GM18909 (cell line): Measurements from ENCODE around the gene CALN1.
"Not testable (repeated sequence)": the region's sequence is repeated elsewhere in the genome, so short reads cannot be mapped to it uniquely, and the experiment has no call there.

Source experiments
- ATAC-seq: cut with Tn5 transposase; IDR thresholded peaks from one replicate; pipeline ENCODE4 v1.9.1; 2021; ENCODE audit warnings: mild to moderate bottlenecking; ENCODE audit not compliant: unreplicated experiment, poor library complexity

CALN1 gene

GRCh38 chr7:72411419-72411818 lies 719 bp downstream of the CALN1 start:
- no peak for ATAC-seq

DNA sequence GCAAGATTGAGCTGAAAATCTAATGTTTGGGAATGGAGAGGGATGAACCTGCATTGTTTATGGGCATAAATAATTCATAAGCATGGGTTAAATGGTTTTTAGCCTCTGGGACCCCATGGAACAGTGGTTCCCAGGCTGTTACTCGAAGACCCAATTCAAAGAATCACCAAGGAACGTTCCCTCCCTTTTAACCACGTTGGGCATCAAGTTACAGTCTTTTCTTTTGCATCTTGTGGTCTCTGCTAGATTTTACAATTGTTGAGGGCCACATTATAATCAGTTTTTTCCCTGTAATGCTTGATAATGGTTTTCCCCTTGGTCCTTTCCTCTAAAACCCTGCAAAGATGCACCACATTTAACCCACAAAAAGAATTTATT lies 2.5 kb downstream of the CALN1 start:
- ATAC-seq, result no peak

GRCh38 chr7:72408966-72409637 lies 3.0 kb downstream of the CALN1 start:
- ATAC-seq, result no peak

GRCh38 chr7:72406820-72407403 lies 5.2 kb downstream of the CALN1 start:
- ATAC-seq, result no peak

GRCh38 chr7:72405871-72406270 lies 6.3 kb downstream of the CALN1 start:
- no peak for ATAC-seq

DNA sequence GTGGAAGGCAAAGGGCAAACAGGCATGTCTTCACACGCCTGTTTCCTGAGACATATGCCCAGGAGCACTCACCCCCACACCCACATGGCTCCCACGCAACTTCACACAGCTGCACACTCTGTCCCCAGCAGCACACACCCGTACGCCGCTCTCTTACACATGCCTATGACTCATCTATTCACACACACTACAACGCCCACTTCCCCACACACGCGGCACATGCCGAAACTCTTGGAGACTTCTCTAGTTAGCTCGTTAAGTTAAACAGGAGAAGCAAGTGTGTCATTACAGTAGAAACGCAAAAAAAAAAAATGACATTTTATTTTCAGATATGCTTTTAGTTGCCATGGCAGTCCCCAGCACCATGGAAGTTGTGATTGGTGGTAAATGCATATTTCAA lies 6.7 kb downstream of the CALN1 start:
- ATAC-seq, result no peak

DNA sequence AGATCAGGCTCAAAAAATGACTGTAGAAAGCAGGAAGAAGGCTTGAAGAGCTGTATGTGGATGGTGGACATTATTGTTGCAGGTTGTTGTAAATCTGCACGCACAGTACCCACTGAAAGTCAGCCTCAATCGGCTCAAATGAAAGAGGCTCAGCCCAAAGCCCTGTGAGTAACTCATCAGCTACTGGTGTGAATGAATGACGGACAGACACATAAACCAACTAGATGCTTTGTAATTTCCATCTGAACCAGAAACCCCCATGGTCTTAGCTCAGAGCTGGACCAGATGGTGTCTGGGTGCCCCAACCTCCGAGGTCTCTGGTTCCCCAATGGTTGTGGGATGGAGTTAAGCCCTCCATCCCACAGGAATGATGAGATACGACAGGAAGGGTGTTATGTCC lies 7.4 kb downstream of the CALN1 start:
- no peak for ATAC-seq

DNA sequence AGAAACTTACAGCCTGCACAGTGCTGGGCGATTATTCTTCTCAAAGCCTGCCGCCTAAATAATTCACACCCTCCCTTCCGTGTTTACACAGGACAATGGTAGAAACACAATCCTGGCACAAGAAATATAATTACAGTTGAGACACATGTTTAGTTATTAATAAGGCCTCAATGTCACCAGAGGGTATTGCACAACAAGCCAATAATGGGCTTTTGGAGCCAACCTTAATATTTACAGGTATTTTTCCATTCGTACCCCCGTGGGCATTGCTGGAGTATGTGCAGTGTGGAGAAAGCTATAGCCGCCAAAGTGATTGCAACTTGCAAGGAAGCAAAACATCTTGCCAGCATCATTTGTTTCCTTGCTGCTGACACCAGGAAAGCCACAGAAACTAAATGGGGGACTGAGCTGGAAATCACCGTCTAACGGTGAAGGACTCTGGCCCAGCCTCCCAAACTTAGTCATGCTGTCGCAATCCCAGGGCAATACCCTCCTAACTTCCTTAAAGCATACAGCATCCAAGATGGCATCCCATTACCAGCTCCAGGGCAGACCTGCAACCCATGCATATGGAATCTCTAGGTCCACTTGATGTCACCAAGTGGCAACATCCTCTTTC lies 8.6 kb downstream of the CALN1 start:
- ATAC-seq, result peak; percentile 49

GRCh38 chr7:72394016-72394415 lies 18.1 kb downstream of the CALN1 start:
- no peak for ATAC-seq

GRCh38 chr7:72391821-72392377 lies 20.2 kb downstream of the CALN1 start:
- ATAC-seq, result no peak

GRCh38 chr7:72386118-72386517 lies 26.0 kb downstream of the CALN1 start:
- ATAC-seq, result no peak

DNA sequence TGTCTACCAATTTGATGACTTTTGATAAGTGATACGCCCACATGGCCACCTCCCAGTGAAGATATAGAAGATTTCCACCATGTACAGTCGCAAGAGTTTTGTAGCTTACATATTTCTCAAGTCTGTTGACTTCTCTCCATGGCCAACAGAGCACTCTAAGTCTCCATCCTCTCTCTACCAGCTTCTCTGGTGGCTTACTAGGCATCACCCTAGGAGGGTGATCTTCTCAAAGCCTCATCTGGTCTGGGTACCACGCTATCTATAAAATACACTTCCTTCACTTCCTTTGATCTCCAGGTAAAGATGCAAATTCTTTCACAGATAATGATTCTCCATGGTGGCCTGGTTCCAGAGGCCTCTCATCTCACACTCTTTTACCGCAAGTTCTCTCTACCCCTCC lies 49.9 kb downstream of the CALN1 start:
- no peak for ATAC-seq

- no peak for ATAC-seq
Observed at GRCh38 chr7:72345208-72345727, 66.9 kb downstream of the CALN1 start.

DNA sequence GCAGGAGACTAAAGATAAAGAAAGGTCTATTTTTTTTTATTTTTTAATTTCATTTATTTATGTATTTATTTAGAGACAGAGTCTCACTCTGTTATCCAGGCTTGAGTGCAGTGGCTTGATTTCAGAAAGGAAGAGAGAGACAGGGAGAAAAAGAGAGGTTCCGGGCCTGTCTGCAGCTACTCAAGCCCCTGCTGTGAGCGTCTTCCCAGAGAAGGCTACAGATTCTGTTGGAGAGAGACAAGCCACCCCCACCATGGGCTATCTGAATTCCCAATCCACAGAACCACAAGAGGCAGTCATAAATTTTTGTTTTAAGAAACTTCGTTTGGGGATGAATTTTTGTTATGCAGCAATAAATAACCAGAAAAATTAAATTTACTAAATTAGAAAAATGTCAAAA lies 68.1 kb downstream of the CALN1 start:
- ATAC-seq, result no peak

GRCh38 chr7:72343354-72343753 lies 68.8 kb downstream of the CALN1 start:
- not testable (repeated sequence) for ATAC-seq

DNA sequence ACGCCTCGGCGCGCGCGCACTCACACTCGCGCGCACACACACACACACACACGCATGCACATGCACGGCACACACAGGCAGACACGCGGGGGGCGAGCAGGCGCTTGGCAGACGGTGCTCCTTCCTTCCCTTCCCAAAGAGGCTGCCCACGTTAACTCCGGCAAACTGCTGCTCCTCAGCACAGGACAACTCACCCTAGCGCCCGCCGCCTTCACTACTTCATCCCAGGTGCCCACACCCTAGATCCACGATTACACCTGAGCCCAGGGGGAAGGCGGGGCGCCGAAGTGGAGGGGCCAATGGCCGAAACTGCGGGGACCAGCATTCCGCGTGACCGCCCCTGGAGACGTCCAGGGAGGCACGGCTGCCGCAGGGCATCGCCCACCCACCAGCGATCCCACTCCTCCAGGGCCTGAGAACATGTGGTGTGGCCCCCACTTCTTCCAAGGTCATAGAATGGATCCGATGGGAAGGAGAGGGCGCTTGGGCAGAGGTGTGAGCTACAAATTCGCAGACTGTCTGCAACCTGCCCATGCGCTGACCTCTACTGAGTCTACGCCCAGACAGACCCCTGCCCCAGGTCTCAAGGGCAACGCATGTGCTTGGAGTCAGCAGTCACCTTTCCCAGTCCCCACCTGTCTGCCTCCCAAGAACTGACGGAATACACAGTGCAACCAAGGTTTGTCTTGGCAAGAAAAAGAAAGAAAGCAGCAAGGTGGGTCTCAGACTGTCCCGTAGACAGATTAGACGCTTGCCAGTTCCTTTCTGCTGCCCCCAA lies 74.6 kb downstream of the CALN1 start:
- no peak for ATAC-seq

GRCh38 chr7:72336632-72337389 lies 75.3 kb downstream of the CALN1 start:
- no peak for ATAC-seq

DNA sequence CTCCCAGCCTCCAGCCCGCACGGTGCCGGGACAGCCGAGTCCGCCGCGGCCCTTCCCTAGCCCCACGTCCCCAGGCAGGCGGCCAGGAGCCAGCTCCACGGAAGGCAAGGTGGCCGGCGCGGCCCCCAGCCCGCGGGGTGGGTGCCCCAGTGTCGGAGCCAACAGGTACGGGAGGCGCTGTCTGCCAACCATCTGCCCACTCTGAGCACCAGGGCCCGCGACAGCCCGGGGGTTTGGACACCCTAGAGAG lies 75.8 kb downstream of the CALN1 start:
- ATAC-seq, result no peak

- no peak for ATAC-seq
Observed at GRCh38 chr7:72335561-72336381, 76.4 kb downstream of the CALN1 start.
